SK-N-SH treated with all-trans-retinoic acid at 6 μM for 48 hours (cell line): ENCODE results near the gene NRXN3.

Source experiments
- ATAC-seq: fragments of 200-7000 bp; cut with Tn5 transposase; 3 replicates; pipeline ENCODE4 v1.9.1; 2020; ENCODE audit warnings: mild to moderate bottlenecking, moderate library complexity
- ARNTL ChIP-seq: fragments of 450-650 bp; formaldehyde crosslinking; IDR thresholded peaks from 2 replicates; pipeline ENCODE4 v1.5.0; 2020; ENCODE audit warnings: low read depth, mild to moderate bottlenecking, moderate library complexity, borderline replicate concordance
- BACH2 ChIP-seq: fragments of 250-450 bp; sonication (Bioruptor Pico); IDR thresholded peaks from 2 replicates; pipeline ENCODE4 v1.9.0; 2021; ENCODE audit warnings: mild to moderate bottlenecking, borderline replicate concordance
- CSDC2 ChIP-seq: fragments of 250-450 bp; sonication (Bioruptor Pico); IDR thresholded peaks from 2 replicates; pipeline ENCODE4 v1.5.0; 2020; ENCODE audit warnings: mild to moderate bottlenecking, moderate library complexity
- ESRRG ChIP-seq: fragments of 250-450 bp; sonication (Bioruptor Pico); IDR thresholded peaks from 2 replicates; pipeline ENCODE4 v1.6.1; 2021; ENCODE audit warnings: mild to moderate bottlenecking
- ISL1 ChIP-seq: fragments of 250-450 bp; sonication (Bioruptor Pico); IDR thresholded peaks from 2 replicates; pipeline ENCODE4 v2.1.2; 2022; ENCODE audit warnings: mild to moderate bottlenecking, moderate library complexity
- OSR1 ChIP-seq: fragments of 250-450 bp; sonication (Bioruptor Pico); IDR thresholded peaks from 2 replicates; pipeline ENCODE4 v1.8.0; 2022; ENCODE audit warnings: moderate library complexity, mild to moderate bottlenecking, inconsistent platforms
- PPARA ChIP-seq: fragments of 250-450 bp; sonication (Bioruptor Pico); IDR thresholded peaks from 2 replicates; pipeline ENCODE4 v1.5.0; 2020; ENCODE audit warnings: mild to moderate bottlenecking, borderline replicate concordance
- SNAI2 ChIP-seq: fragments of 250-450 bp; sonication (Bioruptor Pico); IDR thresholded peaks from 2 replicates; pipeline ENCODE4 v1.5.0; 2020; ENCODE audit warnings: mild to moderate bottlenecking, moderate library complexity
- TOX ChIP-seq: fragments of 250-450 bp; sonication (Bioruptor Pico); IDR thresholded peaks from 2 replicates; pipeline ENCODE4 v1.8.0; 2021; ENCODE audit warnings: mild to moderate bottlenecking, moderate library complexity, borderline replicate concordance
- ZC3H10 ChIP-seq: fragments of 250-450 bp; sonication (Bioruptor Pico); IDR thresholded peaks from 2 replicates; pipeline ENCODE4 v1.5.1; 2021; ENCODE audit warnings: mild to moderate bottlenecking, moderate library complexity
- ZFP3 ChIP-seq: fragments of 250-450 bp; sonication (Bioruptor Pico); IDR thresholded peaks from 2 replicates; pipeline ENCODE4 v1.5.0; 2020; ENCODE audit warnings: mild to moderate bottlenecking, moderate library complexity
- ZFP30 ChIP-seq: fragments of 450-650 bp; formaldehyde crosslinking; IDR thresholded peaks from 2 replicates; pipeline ENCODE4 v1.5.0; 2022; ENCODE audit warnings: mild to moderate bottlenecking, moderate library complexity
- ZNF565 ChIP-seq: fragments of 450-650 bp; formaldehyde crosslinking; conservative IDR thresholded peaks from 2 replicates; pipeline ENCODE4 v1.5.0; 2020; ENCODE audit warnings: low read depth, mild to moderate bottlenecking, moderate library complexity
- ZNF70 ChIP-seq: fragments of 450-650 bp; formaldehyde crosslinking; IDR thresholded peaks from 2 replicates; pipeline ENCODE4 v1.5.0; 2020; ENCODE audit warnings: mild to moderate bottlenecking, moderate library complexity
- ZNF8 ChIP-seq: fragments of 450-650 bp; formaldehyde crosslinking; IDR thresholded peaks from 2 replicates; pipeline ENCODE4 v1.5.0; 2020; ENCODE audit warnings: mild to moderate bottlenecking, moderate library complexity
- TF ChIP-seq, protein P1 (sequence below): fragments of 250-450 bp; sonication (Bioruptor Pico); IDR thresholded peaks from 2 replicates; pipeline ENCODE4 v1.5.1; 2021; ENCODE audit warnings: mild to moderate bottlenecking, moderate library complexity
- TF ChIP-seq, protein P2 (sequence below): fragments of 250-450 bp; sonication (Bioruptor Pico); IDR thresholded peaks from 2 replicates; pipeline ENCODE4 v1.8.0; 2021; ENCODE audit warnings: low read depth, mild to moderate bottlenecking, moderate library complexity, borderline replicate concordance
- TF ChIP-seq, protein P3 (sequence below): fragments of 250-450 bp; sonication (Bioruptor Pico); IDR thresholded peaks from 2 replicates; pipeline ENCODE4 v1.8.0; 2020; ENCODE audit warnings: mild to moderate bottlenecking, moderate library complexity, borderline replicate concordance
- TF ChIP-seq, protein P4 (sequence below): fragments of 250-450 bp; sonication (Bioruptor Pico); IDR thresholded peaks from 2 replicates; pipeline ENCODE4 v1.5.1; 2020; ENCODE audit warnings: low read depth, mild to moderate bottlenecking, moderate library complexity
- TF ChIP-seq, protein P5 (sequence below): fragments of 250-450 bp; sonication (Bioruptor Pico); IDR thresholded peaks from 2 replicates; pipeline ENCODE4 v1.5.0; 2020; ENCODE audit warnings: mild to moderate bottlenecking, moderate library complexity

Gene NRXN3

DNA sequence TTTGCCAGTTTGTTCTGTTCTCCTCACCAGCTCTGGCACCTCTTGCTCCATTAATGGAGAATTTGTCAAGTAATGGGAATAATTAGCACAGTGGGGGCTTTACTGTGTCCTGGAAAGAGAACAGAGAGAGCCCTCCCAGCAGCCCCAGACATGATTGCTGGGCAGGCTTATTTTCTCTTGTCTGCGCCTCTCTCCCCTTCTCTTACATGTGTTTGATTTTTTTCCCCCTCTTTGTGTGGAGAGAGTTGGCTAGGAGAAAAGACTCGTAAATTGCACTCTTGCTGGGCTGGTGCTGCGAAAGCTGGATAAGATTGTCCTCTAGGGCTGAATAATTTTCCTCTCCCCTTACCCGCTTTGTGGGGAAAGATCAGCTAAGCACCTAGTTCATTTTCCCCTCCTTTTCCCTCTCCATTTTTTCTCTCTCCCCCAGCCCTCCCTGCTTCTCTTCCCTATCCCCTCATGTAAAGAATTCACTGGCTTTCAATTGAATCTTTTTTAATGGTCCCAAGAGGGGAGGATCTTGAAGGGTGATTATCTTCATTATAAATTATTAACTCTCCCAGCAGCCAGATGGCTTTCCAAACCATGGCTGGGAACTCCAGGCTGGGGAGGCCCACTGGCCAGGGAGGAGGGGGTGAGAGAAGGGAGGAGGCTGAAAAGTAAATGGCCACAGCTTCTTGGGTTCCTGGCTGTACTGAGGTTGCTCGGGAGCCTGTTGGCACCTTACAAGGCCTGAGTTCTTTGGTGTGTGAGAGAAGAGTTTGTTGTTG is 62.2 kb downstream of the NRXN3 start:
- ATAC-seq = no peak
- TF ChIP-seq BACH2 = no peak
- no peak for TF ChIP-seq OSR1
- no peak for TF ChIP-seq ZNF70 (CRISPR knock-in tag)
- TF ChIP-seq CSDC2 = no peak
- no peak for TF ChIP-seq ZC3H10
- no peak for TF ChIP-seq ARNTL
- TF ChIP-seq, protein P1, sequence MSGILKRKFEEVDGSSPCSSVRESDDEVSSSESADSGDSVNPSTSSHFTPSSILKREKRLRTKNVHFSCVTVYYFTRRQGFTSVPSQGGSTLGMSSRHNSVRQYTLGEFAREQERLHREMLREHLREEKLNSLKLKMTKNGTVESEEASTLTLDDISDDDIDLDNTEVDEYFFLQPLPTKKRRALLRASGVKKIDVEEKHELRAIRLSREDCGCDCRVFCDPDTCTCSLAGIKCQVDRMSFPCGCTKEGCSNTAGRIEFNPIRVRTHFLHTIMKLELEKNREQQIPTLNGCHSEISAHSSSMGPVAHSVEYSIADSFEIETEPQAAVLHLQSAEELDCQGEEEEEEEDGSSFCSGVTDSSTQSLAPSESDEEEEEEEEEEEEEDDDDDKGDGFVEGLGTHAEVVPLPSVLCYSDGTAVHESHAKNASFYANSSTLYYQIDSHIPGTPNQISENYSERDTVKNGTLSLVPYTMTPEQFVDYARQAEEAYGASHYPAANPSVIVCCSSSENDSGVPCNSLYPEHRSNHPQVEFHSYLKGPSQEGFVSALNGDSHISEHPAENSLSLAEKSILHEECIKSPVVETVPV = no peak
- TF ChIP-seq, protein P2, sequence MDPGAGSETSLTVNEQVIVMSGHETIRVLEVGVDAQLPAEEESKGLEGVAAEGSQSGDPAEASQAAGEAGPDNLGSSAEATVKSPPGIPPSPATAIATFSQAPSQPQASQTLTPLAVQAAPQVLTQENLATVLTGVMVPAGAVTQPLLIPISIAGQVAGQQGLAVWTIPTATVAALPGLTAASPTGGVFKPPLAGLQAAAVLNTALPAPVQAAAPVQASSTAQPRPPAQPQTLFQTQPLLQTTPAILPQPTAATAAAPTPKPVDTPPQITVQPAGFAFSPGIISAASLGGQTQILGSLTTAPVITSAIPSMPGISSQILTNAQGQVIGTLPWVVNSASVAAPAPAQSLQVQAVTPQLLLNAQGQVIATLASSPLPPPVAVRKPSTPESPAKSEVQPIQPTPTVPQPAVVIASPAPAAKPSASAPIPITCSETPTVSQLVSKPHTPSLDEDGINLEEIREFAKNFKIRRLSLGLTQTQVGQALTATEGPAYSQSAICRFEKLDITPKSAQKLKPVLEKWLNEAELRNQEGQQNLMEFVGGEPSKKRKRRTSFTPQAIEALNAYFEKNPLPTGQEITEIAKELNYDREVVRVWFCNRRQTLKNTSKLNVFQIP = no peak
- TF ChIP-seq, protein P3, sequence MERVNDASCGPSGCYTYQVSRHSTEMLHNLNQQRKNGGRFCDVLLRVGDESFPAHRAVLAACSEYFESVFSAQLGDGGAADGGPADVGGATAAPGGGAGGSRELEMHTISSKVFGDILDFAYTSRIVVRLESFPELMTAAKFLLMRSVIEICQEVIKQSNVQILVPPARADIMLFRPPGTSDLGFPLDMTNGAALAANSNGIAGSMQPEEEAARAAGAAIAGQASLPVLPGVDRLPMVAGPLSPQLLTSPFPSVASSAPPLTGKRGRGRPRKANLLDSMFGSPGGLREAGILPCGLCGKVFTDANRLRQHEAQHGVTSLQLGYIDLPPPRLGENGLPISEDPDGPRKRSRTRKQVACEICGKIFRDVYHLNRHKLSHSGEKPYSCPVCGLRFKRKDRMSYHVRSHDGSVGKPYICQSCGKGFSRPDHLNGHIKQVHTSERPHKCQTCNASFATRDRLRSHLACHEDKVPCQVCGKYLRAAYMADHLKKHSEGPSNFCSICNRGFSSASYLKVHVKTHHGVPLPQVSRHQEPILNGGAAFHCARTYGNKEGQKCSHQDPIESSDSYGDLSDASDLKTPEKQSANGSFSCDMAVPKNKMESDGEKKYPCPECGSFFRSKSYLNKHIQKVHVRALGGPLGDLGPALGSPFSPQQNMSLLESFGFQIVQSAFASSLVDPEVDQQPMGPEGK (CRISPR knock-in tag) = no peak
- no peak for TF ChIP-seq ESRRG (CRISPR knock-in tag)
- no peak for TF ChIP-seq ZNF565
- TF ChIP-seq ZFP30 = no peak
- TF ChIP-seq, protein P4, sequence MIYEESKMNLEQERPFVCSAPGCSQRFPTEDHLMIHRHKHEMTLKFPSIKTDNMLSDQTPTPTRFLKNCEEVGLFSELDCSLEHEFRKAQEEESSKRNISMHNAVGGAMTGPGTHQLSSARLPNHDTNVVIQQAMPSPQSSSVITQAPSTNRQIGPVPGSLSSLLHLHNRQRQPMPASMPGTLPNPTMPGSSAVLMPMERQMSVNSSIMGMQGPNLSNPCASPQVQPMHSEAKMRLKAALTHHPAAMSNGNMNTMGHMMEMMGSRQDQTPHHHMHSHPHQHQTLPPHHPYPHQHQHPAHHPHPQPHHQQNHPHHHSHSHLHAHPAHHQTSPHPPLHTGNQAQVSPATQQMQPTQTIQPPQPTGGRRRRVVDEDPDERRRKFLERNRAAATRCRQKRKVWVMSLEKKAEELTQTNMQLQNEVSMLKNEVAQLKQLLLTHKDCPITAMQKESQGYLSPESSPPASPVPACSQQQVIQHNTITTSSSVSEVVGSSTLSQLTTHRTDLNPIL (CRISPR knock-in tag) = no peak
- TF ChIP-seq, protein P5, sequence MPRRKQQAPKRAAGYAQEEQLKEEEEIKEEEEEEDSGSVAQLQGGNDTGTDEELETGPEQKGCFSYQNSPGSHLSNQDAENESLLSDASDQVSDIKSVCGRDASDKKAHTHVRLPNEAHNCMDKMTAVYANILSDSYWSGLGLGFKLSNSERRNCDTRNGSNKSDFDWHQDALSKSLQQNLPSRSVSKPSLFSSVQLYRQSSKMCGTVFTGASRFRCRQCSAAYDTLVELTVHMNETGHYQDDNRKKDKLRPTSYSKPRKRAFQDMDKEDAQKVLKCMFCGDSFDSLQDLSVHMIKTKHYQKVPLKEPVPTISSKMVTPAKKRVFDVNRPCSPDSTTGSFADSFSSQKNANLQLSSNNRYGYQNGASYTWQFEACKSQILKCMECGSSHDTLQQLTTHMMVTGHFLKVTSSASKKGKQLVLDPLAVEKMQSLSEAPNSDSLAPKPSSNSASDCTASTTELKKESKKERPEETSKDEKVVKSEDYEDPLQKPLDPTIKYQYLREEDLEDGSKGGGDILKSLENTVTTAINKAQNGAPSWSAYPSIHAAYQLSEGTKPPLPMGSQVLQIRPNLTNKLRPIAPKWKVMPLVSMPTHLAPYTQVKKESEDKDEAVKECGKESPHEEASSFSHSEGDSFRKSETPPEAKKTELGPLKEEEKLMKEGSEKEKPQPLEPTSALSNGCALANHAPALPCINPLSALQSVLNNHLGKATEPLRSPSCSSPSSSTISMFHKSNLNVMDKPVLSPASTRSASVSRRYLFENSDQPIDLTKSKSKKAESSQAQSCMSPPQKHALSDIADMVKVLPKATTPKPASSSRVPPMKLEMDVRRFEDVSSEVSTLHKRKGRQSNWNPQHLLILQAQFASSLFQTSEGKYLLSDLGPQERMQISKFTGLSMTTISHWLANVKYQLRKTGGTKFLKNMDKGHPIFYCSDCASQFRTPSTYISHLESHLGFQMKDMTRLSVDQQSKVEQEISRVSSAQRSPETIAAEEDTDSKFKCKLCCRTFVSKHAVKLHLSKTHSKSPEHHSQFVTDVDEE = no peak

DNA sequence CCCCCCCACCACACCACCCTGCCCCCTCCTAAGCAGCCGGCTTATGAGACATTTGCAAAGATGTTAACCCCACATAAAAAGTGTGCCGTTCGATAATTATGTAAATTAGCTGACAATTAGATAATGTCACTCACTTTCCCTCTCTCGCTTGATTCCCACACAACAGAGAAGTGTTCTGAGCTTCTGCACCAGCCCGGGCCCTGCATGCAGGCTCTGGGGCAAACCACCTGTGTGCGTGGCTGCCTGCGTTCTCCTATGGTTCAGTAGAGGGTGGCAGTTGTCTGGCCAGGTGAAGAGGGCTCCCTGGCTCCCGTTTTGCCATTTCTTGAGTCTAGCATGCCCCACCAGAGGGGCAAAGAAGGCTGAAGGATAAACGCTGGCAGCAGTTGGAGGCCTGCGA is 68.0 kb downstream of the NRXN3 start:
- TF ChIP-seq BACH2 = no peak
- no peak for TF ChIP-seq ISL1
- TF ChIP-seq ZNF565 = no peak
- TF ChIP-seq ZNF8 = no peak
- TF ChIP-seq SNAI2 (CRISPR knock-in tag) = no peak

DNA sequence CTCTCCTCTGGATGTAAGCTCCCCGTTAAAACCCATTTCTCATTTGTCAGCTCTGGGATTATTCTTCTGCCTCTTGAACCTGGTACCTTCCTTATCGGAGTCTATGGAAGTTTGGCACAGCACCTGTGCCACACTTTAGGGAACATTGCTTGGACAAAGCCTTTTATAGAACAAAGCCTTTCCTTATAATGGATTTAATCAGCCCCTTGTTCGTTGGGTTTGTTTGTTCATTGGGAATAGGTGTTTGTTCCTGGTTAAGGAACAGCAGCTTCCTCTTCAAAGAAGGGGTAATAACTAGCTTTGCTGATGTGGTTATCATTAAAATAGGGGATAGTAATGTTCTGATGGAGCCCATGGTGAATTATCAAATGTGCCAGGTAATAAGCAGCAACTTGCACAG is 70.4 kb downstream of the NRXN3 start:
- no peak for ATAC-seq
- no peak for TF ChIP-seq ZFP3 (CRISPR knock-in tag)
- no peak for TF ChIP-seq ZFP30
- TF ChIP-seq ZNF565 = no peak

More for the DNA sequence above, 68.0 kb downstream of the NRXN3 start:
- no peak for ATAC-seq

DNA sequence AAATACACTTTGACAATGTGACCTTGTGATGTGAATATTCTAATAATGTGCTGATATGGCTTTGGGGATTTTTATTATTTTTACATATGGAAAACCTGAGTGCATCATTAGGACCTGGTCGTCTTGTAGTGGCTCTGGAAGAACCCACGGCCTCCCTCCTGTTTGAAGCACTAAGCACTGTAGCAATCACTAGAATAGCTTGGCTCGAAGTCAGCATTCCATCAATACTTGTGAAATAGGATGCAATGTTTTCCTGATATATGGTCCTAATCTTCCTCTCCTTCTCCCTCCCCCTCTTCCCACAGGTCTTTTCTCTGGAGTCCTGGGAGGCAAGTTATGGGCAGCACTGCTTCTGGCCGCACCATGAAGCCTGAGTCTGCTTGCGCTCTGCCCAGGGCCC is 71.9 kb downstream of the NRXN3 start:
- no peak for ATAC-seq
- TF ChIP-seq PPARA (no peak), TOX (CRISPR knock-in tag) (no peak)
- TF ChIP-seq, protein P3 (CRISPR knock-in tag) = no peak
